Peyer's patch (tissue), 4 donors: ENCODE measurements around the gene KLHL3.

Experiments used
- POLR2A ChIP-seq, 2 donors: fragments of 450-650 bp; IDR thresholded peaks; one replicate each; pipeline ENCODE4 v1.5.1; 2017; ENCODE audit warnings: antibody characterized with exemption in 2 of 2, mild to moderate bottlenecking in 2 of 2, moderate library complexity in 2 of 2
- TF ChIP-seq, protein P1 (sequence below), 6 experiments: fragments of 450-650 bp in 4 of 6; fragments of 200-600 bp in 2 of 6; sonication (generic) in 1 of 6; IDR thresholded peaks; one replicate each; pipeline ENCODE4 v1.5.1; 2017 to 2019; ENCODE audit warnings: antibody characterized with exemption in 6 of 6, mild to moderate bottlenecking in 3 of 6, moderate library complexity in 1 of 6

- TF ChIP-seq POLR2A (IDR thresholded peaks at IDR 0.05) = no peak
- TF ChIP-seq, protein P1, sequence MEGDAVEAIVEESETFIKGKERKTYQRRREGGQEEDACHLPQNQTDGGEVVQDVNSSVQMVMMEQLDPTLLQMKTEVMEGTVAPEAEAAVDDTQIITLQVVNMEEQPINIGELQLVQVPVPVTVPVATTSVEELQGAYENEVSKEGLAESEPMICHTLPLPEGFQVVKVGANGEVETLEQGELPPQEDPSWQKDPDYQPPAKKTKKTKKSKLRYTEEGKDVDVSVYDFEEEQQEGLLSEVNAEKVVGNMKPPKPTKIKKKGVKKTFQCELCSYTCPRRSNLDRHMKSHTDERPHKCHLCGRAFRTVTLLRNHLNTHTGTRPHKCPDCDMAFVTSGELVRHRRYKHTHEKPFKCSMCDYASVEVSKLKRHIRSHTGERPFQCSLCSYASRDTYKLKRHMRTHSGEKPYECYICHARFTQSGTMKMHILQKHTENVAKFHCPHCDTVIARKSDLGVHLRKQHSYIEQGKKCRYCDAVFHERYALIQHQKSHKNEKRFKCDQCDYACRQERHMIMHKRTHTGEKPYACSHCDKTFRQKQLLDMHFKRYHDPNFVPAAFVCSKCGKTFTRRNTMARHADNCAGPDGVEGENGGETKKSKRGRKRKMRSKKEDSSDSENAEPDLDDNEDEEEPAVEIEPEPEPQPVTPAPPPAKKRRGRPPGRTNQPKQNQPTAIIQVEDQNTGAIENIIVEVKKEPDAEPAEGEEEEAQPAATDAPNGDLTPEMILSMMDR (IDR thresholded peaks at IDR 0.05) = peak; percentile 45 to 79 (median 77)
Observed at GRCh38 chr5:137778772-137779564, 43.1 kb upstream of the KLHL3 start.
